Upper lobe of left lung (tissue), 4 donors: Measurements from ENCODE around the gene SYNPR.

Experiments used
- POLR2A ChIP-seq, 4 donors: fragments of 450-650 bp; IDR thresholded peaks; one replicate each; pipeline ENCODE4 v1.5.1; 2016 to 2017; ENCODE audit warnings: antibody characterized with exemption in 4 of 4, mild to moderate bottlenecking in 2 of 4
- POLR2AphosphoS5 ChIP-seq, 2 donors: sonication (generic); formaldehyde crosslinking; IDR thresholded peaks; one replicate each; pipeline ENCODE4 v1.5.1; 2017; ENCODE audit warnings: antibody characterized with exemption in 2 of 2
- TF ChIP-seq, protein P1 (sequence below), 6 experiments: fragments of 450-650 bp in 4 of 6; fragments of 200-600 bp in 2 of 6; sonication (generic) in 2 of 6; IDR thresholded peaks; one replicate each; pipeline ENCODE4 v1.5.1; 2016 to 2019; ENCODE audit warnings: antibody characterized with exemption in 6 of 6

DNA sequence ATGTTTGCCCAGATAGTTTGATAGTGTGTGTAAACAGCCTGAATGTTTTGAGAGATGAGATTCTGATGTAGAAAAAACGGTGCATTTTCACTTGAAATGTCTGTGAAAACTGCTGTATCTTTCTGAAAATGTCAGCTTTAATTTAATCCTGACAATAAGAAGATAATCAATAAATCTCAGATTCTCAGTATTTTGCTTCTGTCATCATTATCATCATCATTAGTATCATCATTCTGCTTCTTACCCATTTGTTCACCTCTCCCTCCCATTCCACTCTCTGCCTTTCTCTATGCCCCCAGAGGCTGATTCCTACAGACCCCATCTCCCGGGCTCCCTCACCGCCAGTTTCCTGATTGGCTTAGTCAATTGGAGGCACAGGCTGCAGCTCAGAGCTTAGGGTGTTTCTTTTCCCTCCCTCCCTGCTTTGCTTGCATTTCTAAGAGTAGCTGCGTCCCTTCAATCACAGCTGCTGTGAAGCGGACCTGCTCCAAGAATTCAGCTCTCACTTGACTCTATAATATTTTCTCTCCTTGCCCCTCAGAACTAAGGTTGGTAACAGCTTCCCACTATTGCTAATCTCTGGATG lies 366.2 kb downstream of the SYNPR start:
- TF ChIP-seq POLR2AphosphoS5 (IDR thresholded peaks at IDR 0.05) (no peak), POLR2A (IDR thresholded peaks at IDR 0.05) (no peak)
- TF ChIP-seq, protein P1, sequence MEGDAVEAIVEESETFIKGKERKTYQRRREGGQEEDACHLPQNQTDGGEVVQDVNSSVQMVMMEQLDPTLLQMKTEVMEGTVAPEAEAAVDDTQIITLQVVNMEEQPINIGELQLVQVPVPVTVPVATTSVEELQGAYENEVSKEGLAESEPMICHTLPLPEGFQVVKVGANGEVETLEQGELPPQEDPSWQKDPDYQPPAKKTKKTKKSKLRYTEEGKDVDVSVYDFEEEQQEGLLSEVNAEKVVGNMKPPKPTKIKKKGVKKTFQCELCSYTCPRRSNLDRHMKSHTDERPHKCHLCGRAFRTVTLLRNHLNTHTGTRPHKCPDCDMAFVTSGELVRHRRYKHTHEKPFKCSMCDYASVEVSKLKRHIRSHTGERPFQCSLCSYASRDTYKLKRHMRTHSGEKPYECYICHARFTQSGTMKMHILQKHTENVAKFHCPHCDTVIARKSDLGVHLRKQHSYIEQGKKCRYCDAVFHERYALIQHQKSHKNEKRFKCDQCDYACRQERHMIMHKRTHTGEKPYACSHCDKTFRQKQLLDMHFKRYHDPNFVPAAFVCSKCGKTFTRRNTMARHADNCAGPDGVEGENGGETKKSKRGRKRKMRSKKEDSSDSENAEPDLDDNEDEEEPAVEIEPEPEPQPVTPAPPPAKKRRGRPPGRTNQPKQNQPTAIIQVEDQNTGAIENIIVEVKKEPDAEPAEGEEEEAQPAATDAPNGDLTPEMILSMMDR (IDR thresholded peaks at IDR 0.05): no peak
